HG02870 (cell line): ENCODE results near the gene ZBBX.
A peak's percentile ranks its signal among the peaks of the same experiment; 100 is the strongest.
"Not testable (repeated sequence)": the region's sequence is repeated elsewhere in the genome, so short reads cannot be mapped to it uniquely, and the experiment has no call there.

Source experiments
- ATAC-seq: cut with Tn5 transposase; IDR thresholded peaks from one replicate; pipeline ENCODE4 v1.9.1; 2021; ENCODE audit warnings: mild to moderate bottlenecking, moderate library complexity; ENCODE audit not compliant: unreplicated experiment

ZBBX gene

GRCh38 chr3:167380004-167380689 is at the start of gene ZBBX:
Gene ZBBX, minus strand, starts transcription at chr3:167380297. Its CDS starts 7,396 bp downstream, at chr3:167372901.
- ATAC-seq: peak; percentile 100

- not testable (repeated sequence) for ATAC-seq
Measured at GRCh38 chr3:167426962-167427361, 46.9 kb upstream of the ZBBX start.

GRCh38 chr3:167422396-167422795 is 42.3 kb upstream of the ZBBX start:
- not testable (repeated sequence) for ATAC-seq

GRCh38 chr3:167409611-167410010 is 29.5 kb upstream of the ZBBX start:
- ATAC-seq: no peak

GRCh38 chr3:167406876-167407492 is 26.9 kb upstream of the ZBBX start:
- ATAC-seq: no peak

- ATAC-seq: no peak
Measured at GRCh38 chr3:167397826-167398225, 17.7 kb upstream of the ZBBX start.

- no peak for ATAC-seq
Measured at GRCh38 chr3:167396075-167396474, 16.0 kb upstream of the ZBBX start.

GRCh38 chr3:167394003-167394402 is 13.9 kb upstream of the ZBBX start:
- no peak for ATAC-seq

GRCh38 chr3:167382155-167382554 is 2.1 kb upstream of the ZBBX start:
- no peak for ATAC-seq

GRCh38 chr3:167375478-167375877 is 4.6 kb downstream of the ZBBX start:
- no peak for ATAC-seq

- no peak for ATAC-seq
Measured at GRCh38 chr3:167372138-167372537, 8.0 kb downstream of the ZBBX start.

- ATAC-seq: no peak
Measured at GRCh38 chr3:167361948-167362347, 18.1 kb downstream of the ZBBX start.

- no peak for ATAC-seq
Measured at GRCh38 chr3:167361306-167361705, 18.8 kb downstream of the ZBBX start.

GRCh38 chr3:167355446-167355845 is 24.7 kb downstream of the ZBBX start:
- ATAC-seq: no peak

GRCh38 chr3:167354751-167355150 is 25.3 kb downstream of the ZBBX start:
- ATAC-seq: no peak

GRCh38 chr3:167350245-167350862 is 29.7 kb downstream of the ZBBX start:
- no peak for ATAC-seq

GRCh38 chr3:167346171-167346570 is 33.9 kb downstream of the ZBBX start:
- no peak for ATAC-seq

GRCh38 chr3:167330993-167331785 is 48.9 kb downstream of the ZBBX start:
- no peak for ATAC-seq

GRCh38 chr3:167323572-167323971 is 56.5 kb downstream of the ZBBX start:
- ATAC-seq: no peak

GRCh38 chr3:167318996-167319615 is 61.0 kb downstream of the ZBBX start:
- ATAC-seq: no peak

GRCh38 chr3:167318306-167318705 is 61.8 kb downstream of the ZBBX start:
- no peak for ATAC-seq
